ENCODE results near the gene TSC22D1.
"Not testable (repeated sequence)": the region's sequence is repeated elsewhere in the genome, so short reads cannot be mapped to it uniquely, and the experiment has no call there.

Gene TSC22D1

GRCh38 chr13:44574466-44574855, 1.7 kb downstream of the TSC22D1 start:
- ChIA-PET POLR2A (interaction anchor here (1.1 kb wide), 1 partner anchor 140 kb away, joined by 3 read pairs; no protein-coding TSS in a partner anchor), CTCF (interaction anchor here (0.7 to 3.3 kb wide), 8 partner anchors 9 to 397 kb away, joined by 3 to 11 read pairs (median 4); no protein-coding TSS in a partner anchor)
- no peak for DNase-seq (ENCODE audit: low read depth, low spot score)
- TF ChIP-seq, protein P1, sequence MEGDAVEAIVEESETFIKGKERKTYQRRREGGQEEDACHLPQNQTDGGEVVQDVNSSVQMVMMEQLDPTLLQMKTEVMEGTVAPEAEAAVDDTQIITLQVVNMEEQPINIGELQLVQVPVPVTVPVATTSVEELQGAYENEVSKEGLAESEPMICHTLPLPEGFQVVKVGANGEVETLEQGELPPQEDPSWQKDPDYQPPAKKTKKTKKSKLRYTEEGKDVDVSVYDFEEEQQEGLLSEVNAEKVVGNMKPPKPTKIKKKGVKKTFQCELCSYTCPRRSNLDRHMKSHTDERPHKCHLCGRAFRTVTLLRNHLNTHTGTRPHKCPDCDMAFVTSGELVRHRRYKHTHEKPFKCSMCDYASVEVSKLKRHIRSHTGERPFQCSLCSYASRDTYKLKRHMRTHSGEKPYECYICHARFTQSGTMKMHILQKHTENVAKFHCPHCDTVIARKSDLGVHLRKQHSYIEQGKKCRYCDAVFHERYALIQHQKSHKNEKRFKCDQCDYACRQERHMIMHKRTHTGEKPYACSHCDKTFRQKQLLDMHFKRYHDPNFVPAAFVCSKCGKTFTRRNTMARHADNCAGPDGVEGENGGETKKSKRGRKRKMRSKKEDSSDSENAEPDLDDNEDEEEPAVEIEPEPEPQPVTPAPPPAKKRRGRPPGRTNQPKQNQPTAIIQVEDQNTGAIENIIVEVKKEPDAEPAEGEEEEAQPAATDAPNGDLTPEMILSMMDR (IDR thresholded peaks at IDR 0.05; ENCODE audit: insufficient read depth, low read length, missing control alignments): no peak
- H3K4me3 ChIP-seq (ENCODE audit: low read depth, low read length): peak overlapping the region; percentile 83

DNA sequence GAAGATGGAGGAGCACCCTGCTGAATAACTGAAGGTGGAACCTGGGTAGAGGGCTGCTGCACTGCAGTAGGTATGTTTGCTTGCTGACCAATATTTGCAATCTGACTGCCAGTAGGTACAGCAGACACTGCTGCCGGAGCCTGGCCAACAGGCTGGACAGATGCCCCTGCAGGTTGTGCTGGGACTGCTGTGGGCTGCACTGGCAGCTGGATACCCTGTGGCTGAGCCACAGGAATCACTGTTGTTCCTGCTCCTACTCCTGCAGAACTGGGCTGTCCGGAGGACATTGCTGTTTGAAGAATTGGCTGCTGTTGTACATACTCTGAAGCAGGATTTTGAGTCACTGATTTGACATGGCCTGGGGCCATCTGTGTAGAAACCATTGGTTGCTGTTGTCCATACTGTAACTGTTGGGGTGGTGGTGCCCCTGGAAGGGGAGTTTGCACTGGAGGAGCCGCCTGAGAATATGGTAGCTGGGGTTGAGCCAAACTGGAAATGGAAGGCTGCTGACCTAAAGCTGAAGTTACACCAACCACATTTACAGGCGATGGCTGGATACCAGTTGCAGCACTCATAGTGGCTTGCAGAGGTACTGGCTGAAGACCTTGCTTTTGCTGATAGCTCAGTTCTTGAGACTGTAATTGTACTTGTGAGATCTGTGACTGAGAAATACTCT, 2.2 kb downstream of the TSC22D1 start:
- H3K4me3 ChIP-seq (ENCODE audit: low read depth, low read length): peak overlapping the region; percentile 83
- ChIA-PET CTCF (interaction anchor here (0.7 to 3.3 kb wide), 11 partner anchors 8 to 398 kb away, joined by 3 to 11 read pairs (median 3); no protein-coding TSS in a partner anchor), POLR2A (interaction anchor here (1.1 kb wide), 1 partner anchor 141 kb away, joined by 3 read pairs; no protein-coding TSS in a partner anchor)
- DNase-seq (ENCODE audit: low read depth, low spot score): no peak
- TF ChIP-seq, protein P1 (IDR thresholded peaks at IDR 0.05; ENCODE audit: insufficient read depth, low read length, missing control alignments): peak; percentile 66

GRCh38 chr13:44573071-44573470, 3.1 kb downstream of the TSC22D1 start:
- H3K4me3 ChIP-seq (ENCODE audit: low read depth, low read length): peak overlapping the region; percentile 83
- TF ChIP-seq, protein P1 (IDR thresholded peaks at IDR 0.05; ENCODE audit: insufficient read depth, low read length, missing control alignments): no peak
- POLR2A ChIA-PET: no interaction called here
- CTCF ChIA-PET: interaction anchor here (0.8 to 3.3 kb wide), 9 partner anchors 9 to 345 kb away, joined by 3 to 11 read pairs (median 3); no protein-coding TSS in a partner anchor
- DNase-seq (ENCODE audit: low read depth, low spot score): no peak

DNA sequence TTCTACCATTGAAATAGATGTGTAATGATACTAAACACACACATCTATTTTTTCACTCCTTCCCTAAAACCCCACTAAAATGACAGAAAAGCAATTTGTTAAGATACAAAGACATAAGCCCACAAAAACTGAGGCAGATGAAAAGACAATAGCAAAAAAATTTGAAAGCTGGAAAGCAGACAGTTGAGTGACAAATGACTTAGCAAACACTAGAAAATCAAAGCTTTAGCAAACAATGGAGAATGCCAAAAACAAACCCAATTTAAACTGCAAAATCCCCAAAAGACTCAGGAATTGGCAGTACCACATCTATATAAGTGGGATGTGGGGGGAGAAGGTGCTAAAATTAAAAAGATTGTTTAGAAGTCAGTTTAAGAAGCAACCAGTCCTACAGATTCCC, 9.5 kb downstream of the TSC22D1 start:
- TF ChIP-seq, protein P1 (IDR thresholded peaks at IDR 0.05; ENCODE audit: insufficient read depth, low read length, missing control alignments): no peak
- DNase-seq (ENCODE audit: low read depth, low spot score): no peak
- ChIA-PET CTCF (interaction anchor here (0.9 to 1.7 kb wide), 2 partner anchors 11 to 83 kb away, joined by 3 to 5 read pairs; no protein-coding TSS in a partner anchor), POLR2A (interaction anchor here (0.9 kb wide), 1 partner anchor 17 kb away, joined by 3 read pairs; no protein-coding TSS in a partner anchor)
- H3K4me3 ChIP-seq (ENCODE audit: low read depth, low read length): no peak overlapping the region

DNA sequence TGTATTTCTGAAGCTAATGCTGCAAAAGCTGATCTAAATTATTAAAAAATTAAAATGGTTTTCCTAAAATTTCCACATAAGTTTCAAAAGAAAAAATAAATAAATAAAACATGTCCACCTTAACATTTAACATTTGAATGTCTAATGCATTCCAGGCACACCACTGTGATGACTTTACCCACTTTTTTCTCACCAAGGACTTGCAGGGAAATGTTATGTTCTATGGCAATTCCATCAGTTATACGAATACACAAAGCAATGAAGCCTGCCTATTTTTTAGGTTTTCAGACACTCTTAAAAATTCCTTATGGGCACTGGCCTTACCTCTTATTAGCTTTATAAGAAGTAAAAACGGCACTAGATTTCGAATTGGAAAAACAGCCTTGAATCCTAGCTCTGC, 10.2 kb downstream of the TSC22D1 start:
- no peak for DNase-seq (ENCODE audit: low read depth, low spot score)
- no peak overlapping the region for H3K4me3 ChIP-seq (ENCODE audit: low read depth, low read length)
- POLR2A ChIA-PET: interaction anchor here (0.9 to 1.2 kb wide), 2 partner anchors 9 to 17 kb away, joined by 3 read pairs; no protein-coding TSS in a partner anchor
- CTCF ChIA-PET: interaction anchor here (0.8 to 1.0 kb wide), 3 partner anchors 8 to 404 kb away, joined by 3 to 5 read pairs (median 3); no protein-coding TSS in a partner anchor
- TF ChIP-seq, protein P1 (IDR thresholded peaks at IDR 0.05; ENCODE audit: insufficient read depth, low read length, missing control alignments): no peak

DNA sequence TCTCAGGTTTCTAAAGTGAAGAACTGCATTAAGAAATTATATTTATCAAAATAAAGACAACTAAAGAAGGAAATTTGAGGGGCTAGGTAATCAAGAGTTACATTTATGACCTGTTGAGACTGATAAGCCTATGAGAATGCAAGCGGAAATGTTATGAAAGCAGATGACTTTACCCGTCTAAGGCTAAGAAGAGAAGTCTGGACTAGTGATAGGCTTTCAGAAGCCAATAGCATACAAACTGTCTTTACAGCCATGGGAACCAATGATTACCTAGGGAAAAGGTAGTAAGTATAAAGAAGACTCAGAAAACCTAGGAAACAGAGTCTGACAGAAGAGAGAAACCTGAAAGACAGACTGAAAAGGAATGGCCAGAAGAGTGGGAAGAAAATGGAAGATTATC, 11.2 kb downstream of the TSC22D1 start:
- DNase-seq (ENCODE audit: low read depth, low spot score): no peak
- TF ChIP-seq, protein P1 (IDR thresholded peaks at IDR 0.05; ENCODE audit: insufficient read depth, low read length, missing control alignments): no peak
- no peak overlapping the region for H3K4me3 ChIP-seq (ENCODE audit: low read depth, low read length)
- ChIA-PET POLR2A (interaction anchor here (1.2 kb wide), 1 partner anchor 10 kb away, joined by 3 read pairs; no protein-coding TSS in a partner anchor), CTCF (no interaction called here)

GRCh38 chr13:44562853-44563252, 13.3 kb downstream of the TSC22D1 start:
- POLR2A ChIA-PET; H3K4me3 ChIP-seq (ENCODE audit: low read depth, low read length); DNase-seq (ENCODE audit: low read depth, low spot score): not testable (repeated sequence)
- CTCF ChIA-PET: interaction anchor here (1.3 to 2.3 kb wide), 2 partner anchors 11 to 79 kb away, joined by 4 to 11 read pairs; no protein-coding TSS in a partner anchor

Data from AG04449 (cell line).